H9 (cell line): ENCODE measurements around the gene CIDEC. TPM values are rescaled to one million over a fixed set of nuclear protein-coding genes. Genes with fewer than 3 reads are reported as not detected.
A peak's percentile ranks its signal among the peaks of the same experiment; 100 is the strongest.

Experiments
- DNase-seq: peaks from one replicate; pipeline ENCODE4 v3.0.0-alpha.2; 2017
- H2AFZ ChIP-seq: one replicate; pipeline ENCODE4 v1.6.1; 2013; ENCODE audit warnings: mild to moderate bottlenecking, low read length, control low read depth, moderate library complexity
- H2AK5ac ChIP-seq: 2 replicates; pipeline ENCODE4 v1.6.1; 2013; ENCODE audit warnings: low read length, control low read depth, mixed read lengths; ENCODE audit not compliant: insufficient read length
- H2BK120ac ChIP-seq: one replicate; pipeline ENCODE4 v1.6.1; 2013; ENCODE audit warnings: low read depth, mild to moderate bottlenecking, low read length, control low read depth, inconsistent platforms; ENCODE audit not compliant: poor library complexity, severe bottlenecking
- H2BK12ac ChIP-seq: 2 replicates; pipeline ENCODE4 v1.6.1; 2013; ENCODE audit warnings: low read length, control low read depth, mixed read lengths, low read depth; ENCODE audit not compliant: insufficient read length
- H2BK15ac ChIP-seq: 2 replicates; pipeline ENCODE4 v1.6.1; 2013; ENCODE audit warnings: low read depth, low read length, control low read depth
- H2BK20ac ChIP-seq: one replicate; pipeline ENCODE4 v1.6.1; 2013; ENCODE audit warnings: low read depth, mild to moderate bottlenecking, low read length, control low read depth, inconsistent platforms; ENCODE audit not compliant: poor library complexity, severe bottlenecking
- H2BK5ac ChIP-seq: 2 replicates; pipeline ENCODE4 v1.6.1; 2013; ENCODE audit warnings: low read length, control low read depth, mixed read lengths; ENCODE audit not compliant: insufficient read length
- H3K14ac ChIP-seq: 2 replicates; pipeline ENCODE4 v1.6.1; 2013; ENCODE audit warnings: low read length, control low read depth; ENCODE audit not compliant: insufficient read depth
- H3K18ac ChIP-seq: 2 replicates; pipeline ENCODE4 v1.6.1; 2013; ENCODE audit warnings: low read depth, mild to moderate bottlenecking, mixed read lengths, low read length, control low read depth; ENCODE audit not compliant: insufficient read length
- H3K23ac ChIP-seq: 2 replicates; pipeline ENCODE4 v1.6.1; 2013; ENCODE audit warnings: low read length, control low read depth, mixed read lengths, low read depth; ENCODE audit not compliant: insufficient read length
- H3K23me2 ChIP-seq: 2 replicates; pipeline ENCODE4 v1.6.1; 2013; ENCODE audit warnings: low read depth, mild to moderate bottlenecking, mixed read lengths, low read length, control low read depth; ENCODE audit not compliant: insufficient read length, poor library complexity, severe bottlenecking
- H3K27ac ChIP-seq: 2 replicates; pipeline ENCODE4 v1.5.1; 2013; ENCODE audit warnings: low read length, control low read depth, mixed read lengths, low read depth; ENCODE audit not compliant: insufficient read length
- H3K27me3 ChIP-seq: 2 replicates; pipeline ENCODE4 v1.6.1; 2013; ENCODE audit warnings: low read length, control low read depth, inconsistent platforms; ENCODE audit not compliant: insufficient read depth
- H3K4ac ChIP-seq: 2 replicates; pipeline ENCODE4 v1.6.1; 2013; ENCODE audit warnings: low read depth, mild to moderate bottlenecking, control low read depth, inconsistent platforms, low read length, moderate library complexity
- H3K4me1 ChIP-seq: 2 replicates; pipeline ENCODE4 v1.6.1; 2013; ENCODE audit warnings: low read length, control low read depth, inconsistent platforms; ENCODE audit not compliant: insufficient read depth
- H3K4me2 ChIP-seq: 2 replicates; pipeline ENCODE4 v1.6.1; 2013; ENCODE audit warnings: low read length, control low read depth, mixed read lengths; ENCODE audit not compliant: insufficient read length, insufficient read depth
- H3K56ac ChIP-seq: 2 replicates; pipeline ENCODE4 v1.6.1; 2013; ENCODE audit warnings: low read depth, mild to moderate bottlenecking, mixed read lengths, low read length, control low read depth; ENCODE audit not compliant: insufficient read length
- H3K79me1 ChIP-seq: 2 replicates; pipeline ENCODE4 v1.6.1; 2013; ENCODE audit warnings: low read depth, mild to moderate bottlenecking, moderate library complexity, low read length, control low read depth, inconsistent platforms; ENCODE audit not compliant: insufficient read depth, poor library complexity, severe bottlenecking
- H3K79me2 ChIP-seq: 2 replicates; pipeline ENCODE4 v1.6.1; 2013; ENCODE audit warnings: low read length, control low read depth, inconsistent platforms; ENCODE audit not compliant: insufficient read depth
- H3K9ac ChIP-seq: 2 replicates; pipeline ENCODE4 v1.6.1; 2013; ENCODE audit warnings: low read length, control low read depth, mixed read lengths; ENCODE audit not compliant: insufficient read length; ENCODE audit errors: extremely low read depth
- H3K9me3 ChIP-seq: one replicate; pipeline ENCODE4 v1.6.1; 2013; ENCODE audit warnings: low read depth, low read length, inconsistent platforms; ENCODE audit not compliant: control insufficient read depth
- H3T11ph ChIP-seq: one replicate; pipeline ENCODE4 v1.6.1; 2013; ENCODE audit warnings: mild to moderate bottlenecking, low read length, control low read depth, inconsistent platforms
- H4K20me1 ChIP-seq: one replicate; pipeline ENCODE4 v1.6.1; 2013; ENCODE audit not compliant: control insufficient read depth, insufficient read length, insufficient read depth
- H4K5ac ChIP-seq: 2 replicates; pipeline ENCODE4 v1.6.1; 2013; ENCODE audit warnings: low read depth, mild to moderate bottlenecking, mixed read lengths, low read length, control low read depth; ENCODE audit not compliant: insufficient read length
- H4K8ac ChIP-seq: replicated peaks from 2 replicates; pipeline ENCODE4 v1.6.1; 2013; ENCODE audit warnings: low read length, control low read depth, mixed read lengths, low read depth; ENCODE audit not compliant: insufficient read length
- H4K91ac ChIP-seq: 2 replicates; pipeline ENCODE4 v1.6.1; 2013; ENCODE audit warnings: low read depth, mild to moderate bottlenecking, moderate library complexity, mixed read lengths, low read length, control low read depth; ENCODE audit not compliant: insufficient read length
- H3K27ac Mint-ChIP-seq, 3 experiments: 2 replicates in 2 of 3; 3 replicates in 1 of 3; pipeline ENCODE4 v1.8.0; 2020 to 2021; ENCODE audit warnings: mixed read lengths in 3 of 3, mild to moderate bottlenecking in 1 of 3, moderate library complexity in 1 of 3
- H3K27me3 Mint-ChIP-seq: 2 replicates; pipeline ENCODE4 v1.8.0; 2021; ENCODE audit warnings: low read depth, mild to moderate bottlenecking, moderate library complexity, mixed read lengths
- H3K36me3 Mint-ChIP-seq, 3 experiments: 2 replicates in 2 of 3; 3 replicates in 1 of 3; pipeline ENCODE4 v1.8.0; 2020 to 2021; ENCODE audit warnings: low read depth in 3 of 3, mixed read lengths in 3 of 3; ENCODE audit not compliant: insufficient read depth in 1 of 3
- H3K4me1 Mint-ChIP-seq, 2 experiments: 2 replicates each; pipeline ENCODE4 v1.8.0; 2020; ENCODE audit warnings: mixed read lengths in 2 of 2
- H3K4me3 Mint-ChIP-seq, 2 experiments: 2 replicates in 1 of 2; 3 replicates in 1 of 2; pipeline ENCODE4 v1.8.0; 2020 to 2021; ENCODE audit warnings: mild to moderate bottlenecking in 2 of 2, mixed read lengths in 2 of 2, moderate library complexity in 1 of 2
- H3K9me3 Mint-ChIP-seq, 2 experiments: 2 replicates in 1 of 2; 3 replicates in 1 of 2; pipeline ENCODE4 v1.8.0; 2020; ENCODE audit warnings: mild to moderate bottlenecking in 2 of 2, mixed read lengths in 2 of 2, moderate library complexity in 1 of 2
- CTCF ChIP-seq: fragments of 200-600 bp; sonication (generic); conservative IDR thresholded peaks from 3 replicates; pipeline ENCODE4 v1.8.0; 2021; ENCODE audit warnings: antibody characterized with exemption, mild to moderate bottlenecking
- WGBS: extraction: QIAGEN DNeasy Blood & Tissue Kit; methylation state at CpG from one replicate; pipeline ENCODE4 v1.1.7; 2013; ENCODE audit warnings: missing lambda C conversion rate, low lambda C conversion rate, mixed read lengths; ENCODE audit not compliant: insufficient read length; ENCODE audit errors: extremely low coverage; 5-methylcytosine and 5-hydroxymethylcytosine counted together
- total RNA-seq: library from RNA; stranded (reverse); gene quantifications from 2 replicates; pipeline ENCODE4 v1.2.1, GENCODE V29; 2021

CIDEC gene
- total RNA-seq, 1 experiment from 2014 or later, result not detected

GRCh38 chr3:9831253-9831652 lies 48.8 kb downstream of the CIDEC start:
- no peak overlapping the region for H2BK12ac ChIP-seq
- no peak for TF ChIP-seq CTCF
- H3K36me3 Mint-ChIP-seq, result peaks cover 0 to 15% (median 8%) of the 10 kb centered on the region in 3 experiments; a peak in 6 of 7 replicates
- no peaks in the 10 kb centered on the region for H3K9me3 Mint-ChIP-seq
- no peak overlapping the region for H3K23ac ChIP-seq
- H2AFZ ChIP-seq, result no peak overlapping the region
- H3K79me1 ChIP-seq, result no peaks in the 10 kb centered on the region
- H4K20me1 ChIP-seq, result no peaks in the 10 kb centered on the region
- H3K4me2 ChIP-seq, result no peak overlapping the region
- H4K8ac ChIP-seq, result no peak overlapping the region
- no peak overlapping the region for H3K4me3 Mint-ChIP-seq
- H2BK15ac ChIP-seq, result no peak overlapping the region
- H3K79me2 ChIP-seq, result no peaks in the 10 kb centered on the region
- H2BK20ac ChIP-seq, result no peak overlapping the region
- no peaks in the 10 kb centered on the region for H3K9me3 ChIP-seq
- no peak overlapping the region for H2AK5ac ChIP-seq
- H3T11ph ChIP-seq, result no peak overlapping the region
- no peaks in the 10 kb centered on the region for H3K27me3 ChIP-seq
- H3K14ac ChIP-seq, result no peak overlapping the region
- H2BK5ac ChIP-seq, result no peak overlapping the region
- H3K18ac ChIP-seq, result no peak overlapping the region
- H3K27ac ChIP-seq, result no peak overlapping the region
- peak overlapping the region in 1 of 3 experiments; percentile 62; a peak in 1 of 7 replicates for H3K27ac Mint-ChIP-seq
- H3K23me2 ChIP-seq, result no peaks in the 10 kb centered on the region
- no peak overlapping the region for H3K56ac ChIP-seq
- no peak overlapping the region for H3K9ac ChIP-seq
- peaks cover 0 to 8% of the 10 kb centered on the region in 2 experiments; a peak in 1 of 4 replicates for H3K4me1 Mint-ChIP-seq
- no peaks in the 10 kb centered on the region for H3K4me1 ChIP-seq
- H2BK120ac ChIP-seq, result no peak overlapping the region
- DNase-seq, result no peak
- H3K4ac ChIP-seq, result no peak overlapping the region
- no peak overlapping the region for H4K91ac ChIP-seq
- WGBS, result no CpG with 5 or more reads among the region's 3 CpGs
- H3K27me3 Mint-ChIP-seq, result no peaks in the 10 kb centered on the region
- H4K5ac ChIP-seq, result no peak overlapping the region
